HG03432 (cell line): ENCODE results near the gene ATXN7L1.
A peak's percentile ranks its signal among the peaks of the same experiment; 100 is the strongest.

ENCODE experiments used
- ATAC-seq: cut with Tn5 transposase; IDR thresholded peaks from one replicate; pipeline ENCODE4 v1.9.1; 2021; ENCODE audit warnings: mild to moderate bottlenecking, moderate library complexity; ENCODE audit not compliant: unreplicated experiment

The ATXN7L1 gene

GRCh38 chr7:105830405-105831301, 45.7 kb downstream of the ATXN7L1 start:
- no peak for ATAC-seq

- no peak for ATAC-seq
Measured at GRCh38 chr7:105829681-105830322, 46.6 kb downstream of the ATXN7L1 start.

GRCh38 chr7:105828141-105828540, 48.3 kb downstream of the ATXN7L1 start:
- ATAC-seq, result no peak

- no peak for ATAC-seq
Measured at GRCh38 chr7:105827151-105827875, 49.1 kb downstream of the ATXN7L1 start.

- ATAC-seq, result no peak
Measured at GRCh38 chr7:105826143-105826542, 50.3 kb downstream of the ATXN7L1 start.

GRCh38 chr7:105825371-105825770, 51.0 kb downstream of the ATXN7L1 start:
- no peak for ATAC-seq

GRCh38 chr7:105822806-105823205, 53.6 kb downstream of the ATXN7L1 start:
- no peak for ATAC-seq

- ATAC-seq, result no peak
Measured at GRCh38 chr7:105821527-105821926, 54.9 kb downstream of the ATXN7L1 start.

- ATAC-seq, result no peak
Measured at GRCh38 chr7:105820363-105821066, 55.9 kb downstream of the ATXN7L1 start.

- no peak for ATAC-seq
Measured at GRCh38 chr7:105819559-105819958, 56.8 kb downstream of the ATXN7L1 start.

GRCh38 chr7:105816954-105817615, 59.3 kb downstream of the ATXN7L1 start:
- ATAC-seq, result no peak

GRCh38 chr7:105816266-105816843, 60.0 kb downstream of the ATXN7L1 start:
- no peak for ATAC-seq

GRCh38 chr7:105815576-105815975, 60.8 kb downstream of the ATXN7L1 start:
- no peak for ATAC-seq

GRCh38 chr7:105814481-105814880, 61.9 kb downstream of the ATXN7L1 start:
- ATAC-seq, result no peak

GRCh38 chr7:105811189-105811847, 65.1 kb downstream of the ATXN7L1 start:
- ATAC-seq, result no peak

GRCh38 chr7:105810556-105810955, 65.8 kb downstream of the ATXN7L1 start:
- ATAC-seq, result no peak

- peak; percentile 96 for ATAC-seq
Measured at GRCh38 chr7:105808703-105809590, 67.5 kb downstream of the ATXN7L1 start.

- ATAC-seq, result no peak
Measured at GRCh38 chr7:105808209-105808608, 68.2 kb downstream of the ATXN7L1 start.

- no peak for ATAC-seq
Measured at GRCh38 chr7:105807448-105807762, 69.0 kb downstream of the ATXN7L1 start.
